Measurements from ENCODE around the gene SAMSN1.
A peak's percentile ranks its signal among the peaks of the same experiment; 100 is the strongest.

SAMSN1 gene

DNA sequence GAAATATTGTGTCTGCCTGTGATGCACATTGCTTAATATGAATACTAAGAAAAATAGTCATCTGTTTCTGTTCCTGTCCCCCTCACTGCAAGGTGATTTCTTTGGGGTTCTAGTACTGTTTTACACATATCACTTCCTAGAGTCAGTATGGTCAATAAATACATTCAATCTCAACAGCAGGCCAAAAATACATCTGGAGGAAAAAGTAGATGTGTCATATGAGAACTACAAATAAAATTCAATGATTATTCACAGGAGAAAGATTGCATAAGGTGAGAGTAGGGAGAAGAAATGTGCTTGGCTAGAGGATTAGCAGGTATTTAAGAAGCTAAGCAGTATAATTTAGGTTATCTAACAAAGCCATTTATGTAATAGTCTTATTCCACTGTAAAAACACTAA, 45.3 kb upstream of the SAMSN1 start:
- ChIA-PET POLR2A (interaction anchor here (0.6 kb wide), 1 partner anchor 57 kb away, joined by 5 read pairs; no protein-coding TSS in a partner anchor), CTCF (interaction anchor here (0.7 to 4.1 kb wide), 4 partner anchors 12 to 21 kb away, joined by 3 to 28 read pairs (median 4); no protein-coding TSS in a partner anchor)
- TF ChIP-seq, protein P1, sequence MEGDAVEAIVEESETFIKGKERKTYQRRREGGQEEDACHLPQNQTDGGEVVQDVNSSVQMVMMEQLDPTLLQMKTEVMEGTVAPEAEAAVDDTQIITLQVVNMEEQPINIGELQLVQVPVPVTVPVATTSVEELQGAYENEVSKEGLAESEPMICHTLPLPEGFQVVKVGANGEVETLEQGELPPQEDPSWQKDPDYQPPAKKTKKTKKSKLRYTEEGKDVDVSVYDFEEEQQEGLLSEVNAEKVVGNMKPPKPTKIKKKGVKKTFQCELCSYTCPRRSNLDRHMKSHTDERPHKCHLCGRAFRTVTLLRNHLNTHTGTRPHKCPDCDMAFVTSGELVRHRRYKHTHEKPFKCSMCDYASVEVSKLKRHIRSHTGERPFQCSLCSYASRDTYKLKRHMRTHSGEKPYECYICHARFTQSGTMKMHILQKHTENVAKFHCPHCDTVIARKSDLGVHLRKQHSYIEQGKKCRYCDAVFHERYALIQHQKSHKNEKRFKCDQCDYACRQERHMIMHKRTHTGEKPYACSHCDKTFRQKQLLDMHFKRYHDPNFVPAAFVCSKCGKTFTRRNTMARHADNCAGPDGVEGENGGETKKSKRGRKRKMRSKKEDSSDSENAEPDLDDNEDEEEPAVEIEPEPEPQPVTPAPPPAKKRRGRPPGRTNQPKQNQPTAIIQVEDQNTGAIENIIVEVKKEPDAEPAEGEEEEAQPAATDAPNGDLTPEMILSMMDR (IDR thresholded peaks at IDR 0.05; ENCODE audit: control extremely low read depth, extremely low read depth, low read depth, missing control alignments) = no peak
- DNase-seq (ENCODE audit: extremely low spot score) = no peak

DNA sequence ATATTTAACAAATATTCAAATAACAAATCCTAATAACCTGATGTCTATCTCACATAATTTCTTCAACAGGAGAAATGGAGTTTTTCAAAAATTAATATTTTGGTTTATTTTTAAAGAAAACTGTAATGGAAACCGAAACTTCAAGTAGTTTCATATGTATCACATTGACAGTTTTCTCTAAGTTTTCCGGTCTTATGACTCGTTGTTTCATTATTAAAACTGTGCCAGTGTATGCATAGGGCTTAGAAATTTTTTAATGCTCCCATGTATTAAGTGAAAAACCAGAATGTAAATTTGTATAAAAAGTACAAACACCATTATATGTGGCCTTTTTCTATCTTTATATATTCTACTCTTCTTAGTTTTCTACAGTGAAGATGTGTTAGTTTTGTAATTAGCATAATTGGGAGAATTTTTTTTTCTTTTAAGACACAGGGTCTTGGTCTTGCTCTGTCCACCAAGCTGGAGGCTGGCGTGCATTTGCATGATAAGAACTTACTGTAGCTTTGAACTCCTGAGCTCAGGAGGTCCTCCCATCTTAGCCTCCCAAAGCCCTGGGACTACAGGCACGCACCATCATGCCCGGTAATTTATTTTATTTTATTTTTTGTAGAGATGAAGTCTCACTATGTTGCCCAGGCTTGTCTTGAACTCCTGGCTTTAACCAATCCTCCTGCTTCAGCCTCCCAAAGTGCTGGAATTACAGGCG, 43.9 kb upstream of the SAMSN1 start:
- TF ChIP-seq, protein P1 (IDR thresholded peaks at IDR 0.05; ENCODE audit: control extremely low read depth, extremely low read depth, low read depth, missing control alignments) = no peak
- peak; percentile 28 for DNase-seq (ENCODE audit: extremely low spot score)
- ChIA-PET POLR2A (no interaction called here), CTCF (interaction anchor here (1.3 kb wide), 1 partner anchor 137 kb away, joined by 3 read pairs; no protein-coding TSS in a partner anchor)

DNA sequence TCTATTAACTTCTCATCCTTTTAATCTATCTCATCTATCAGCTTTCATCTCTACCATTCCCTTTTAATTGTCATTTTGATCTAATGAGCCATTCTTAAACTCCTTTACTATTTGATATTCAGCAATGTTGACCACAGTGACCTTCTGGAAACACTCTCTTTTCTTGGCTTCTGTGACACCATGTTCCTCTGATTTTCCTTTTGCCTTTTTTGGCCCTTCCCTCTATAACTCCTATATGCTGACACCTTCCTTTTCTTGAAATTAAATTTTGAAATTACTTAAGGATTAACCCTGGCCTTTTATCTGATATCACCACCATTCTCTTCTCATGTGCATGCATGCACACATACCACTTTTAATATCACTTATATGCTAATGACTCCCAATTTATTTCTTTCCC, 41.2 kb upstream of the SAMSN1 start:
- no peak for DNase-seq (ENCODE audit: extremely low spot score)
- ChIA-PET POLR2A (no interaction called here), CTCF (no interaction called here)
- TF ChIP-seq, protein P1 (IDR thresholded peaks at IDR 0.05; ENCODE audit: control extremely low read depth, extremely low read depth, low read depth, missing control alignments) = no peak

DNA sequence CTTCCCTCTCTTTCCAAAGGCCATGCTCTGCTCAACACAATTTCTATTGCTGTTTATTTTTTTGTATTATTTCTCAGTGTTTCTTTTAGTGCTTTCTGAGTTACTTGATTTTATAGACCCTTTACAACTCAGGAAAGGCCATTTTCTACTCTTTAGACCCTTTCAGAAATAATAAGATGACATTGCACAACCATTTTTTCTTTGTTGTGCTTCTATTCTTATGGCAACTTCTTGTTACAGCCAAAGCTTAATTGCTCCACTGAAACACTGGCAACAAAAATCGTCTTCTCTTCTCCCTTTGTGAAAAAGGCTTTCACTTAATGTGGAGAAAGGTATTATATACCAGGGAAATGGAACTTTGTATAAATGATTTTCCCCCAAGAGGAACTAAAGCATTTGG, 39.0 kb upstream of the SAMSN1 start:
- POLR2A ChIA-PET = no interaction called here
- DNase-seq (ENCODE audit: extremely low spot score) = no peak
- TF ChIP-seq, protein P1 (IDR thresholded peaks at IDR 0.05; ENCODE audit: control extremely low read depth, extremely low read depth, low read depth, missing control alignments) = no peak
- CTCF ChIA-PET = no interaction called here

DNA sequence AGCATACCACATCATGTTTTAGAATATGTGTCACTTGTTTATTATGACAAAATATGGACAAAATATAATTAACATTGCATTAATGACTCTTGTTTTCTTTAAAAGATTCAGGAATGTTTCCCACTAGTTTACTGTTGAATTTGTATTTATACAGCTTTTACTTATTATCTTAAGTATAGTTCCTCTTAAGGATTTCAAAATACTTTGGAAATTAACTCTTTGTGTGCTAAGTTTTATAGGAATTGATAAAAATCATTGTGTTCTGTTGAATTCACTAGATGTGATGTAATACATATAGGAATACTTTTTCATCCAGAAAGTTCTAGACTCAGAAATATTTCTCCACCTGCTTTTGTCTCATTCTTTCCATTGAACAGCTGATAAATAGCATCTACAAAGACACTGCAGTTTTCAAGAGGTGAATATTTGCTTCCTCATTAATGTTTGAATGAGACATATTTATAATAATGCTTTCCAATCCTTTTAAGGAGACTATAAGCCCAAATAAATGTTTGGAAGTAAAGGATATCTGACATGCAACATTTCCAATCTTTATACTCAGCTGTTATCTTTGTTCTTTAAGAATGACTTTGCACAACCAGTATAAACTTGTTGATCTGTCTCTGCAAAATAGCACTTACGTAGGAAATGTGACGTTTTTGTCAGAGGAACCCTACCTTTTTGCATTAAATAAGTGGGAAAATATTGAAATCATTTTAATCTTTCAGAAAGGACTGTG, 38.4 kb upstream of the SAMSN1 start:
- ChIA-PET POLR2A (no interaction called here), CTCF (no interaction called here)
- TF ChIP-seq, protein P1 (IDR thresholded peaks at IDR 0.05; ENCODE audit: control extremely low read depth, extremely low read depth, low read depth, missing control alignments) = no peak
- DNase-seq (ENCODE audit: extremely low spot score) = no peak

DNA sequence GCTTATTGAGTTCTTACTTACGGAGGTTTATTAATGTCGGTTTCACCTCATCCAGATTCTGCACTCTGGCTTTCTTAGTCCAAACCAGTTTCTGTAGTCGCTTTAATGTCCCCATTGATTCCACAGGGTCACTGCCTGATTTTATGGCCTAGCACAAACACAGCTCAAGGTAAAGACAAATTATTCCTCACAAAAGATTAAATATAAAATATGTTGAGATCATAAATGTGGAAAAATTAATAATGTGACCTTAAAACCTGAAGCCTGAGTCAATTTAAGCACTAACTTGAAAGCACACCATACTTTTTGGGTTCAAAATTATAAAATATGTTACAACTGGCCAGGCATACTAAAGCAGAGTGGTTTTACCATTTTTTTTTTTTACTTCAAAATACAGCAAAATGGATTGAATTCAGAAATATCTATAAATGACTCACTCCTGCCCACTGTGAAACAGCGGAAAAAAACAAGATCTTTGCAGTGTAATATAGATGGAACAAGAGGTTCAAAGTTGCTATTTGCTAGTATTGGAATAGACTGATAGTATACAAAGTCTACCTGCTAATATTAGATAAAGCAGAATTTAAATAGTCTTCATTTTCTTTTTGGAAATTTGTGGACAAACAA, 37.6 kb upstream of the SAMSN1 start:
- CTCF ChIA-PET = interaction anchor here (1.1 kb wide), 1 partner anchor 9 kb away, joined by 3 read pairs; no protein-coding TSS in a partner anchor
- TF ChIP-seq, protein P1 (IDR thresholded peaks at IDR 0.05; ENCODE audit: control extremely low read depth, extremely low read depth, low read depth, missing control alignments) = no peak
- no peak for DNase-seq (ENCODE audit: extremely low spot score)
- POLR2A ChIA-PET = no interaction called here
